Type B pancreatic cell (in vitro differentiated cells): ENCODE measurements around the gene SOX15. TPM values are rescaled to one million over a fixed set of nuclear protein-coding genes. Genes with fewer than 3 reads are reported as not detected.
"Not testable (repeated sequence)": the region's sequence is repeated elsewhere in the genome, so short reads cannot be mapped to it uniquely, and the experiment has no call there.

Experiments used
- DNase-seq: peaks from one replicate; pipeline ENCODE4 v3.0.0; 2021; ENCODE audit warnings: mixed read lengths; ENCODE audit not compliant: unreplicated experiment; ENCODE audit errors: extremely low spot score
- H3K27ac Mint-ChIP-seq: 2 replicates; pipeline ENCODE4 v1.8.0; 2021; ENCODE audit warnings: mild to moderate bottlenecking, mixed read lengths
- H3K27me3 Mint-ChIP-seq: 2 replicates; pipeline ENCODE4 v1.8.0; 2021; ENCODE audit warnings: mixed read lengths
- H3K36me3 Mint-ChIP-seq: 2 replicates; pipeline ENCODE4 v1.8.0; 2021; ENCODE audit warnings: mixed read lengths
- H3K4me1 Mint-ChIP-seq: one replicate; pipeline ENCODE4 v1.8.0; 2021; ENCODE audit warnings: mixed read lengths; ENCODE audit not compliant: unreplicated experiment
- H3K4me3 Mint-ChIP-seq: 2 replicates; pipeline ENCODE4 v1.8.0; 2021; ENCODE audit warnings: mild to moderate bottlenecking, mixed read lengths
- H3K9me3 Mint-ChIP-seq: 2 replicates; pipeline ENCODE4 v1.8.0; 2021; ENCODE audit warnings: mixed read lengths
- CTCF ChIP-seq: fragments of 200-600 bp; sonication (generic); conservative IDR thresholded peaks from 2 replicates; pipeline ENCODE4 v1.5.0; 2021; ENCODE audit warnings: antibody characterized with exemption, mild to moderate bottlenecking
- total RNA-seq: library from RNA; stranded (reverse); gene quantifications from 2 replicates; pipeline ENCODE4 v1.2.1, GENCODE V29; 2021; ENCODE audit warnings: low replicate concordance

The SOX15 gene
- total RNA-seq, 1 donor from 2014 or later, result 0.77 TPM

GRCh38 chr17:7631398-7632380, 41.8 kb upstream of the SOX15 start:
- TF ChIP-seq CTCF, result no peak
- no peaks in the 10 kb centered on the region for H3K27me3 Mint-ChIP-seq
- H3K9me3 Mint-ChIP-seq, result no peaks in the 10 kb centered on the region
- H3K27ac Mint-ChIP-seq, result no peak overlapping the region
- peaks cover 13% of the 10 kb centered on the region for H3K4me1 Mint-ChIP-seq
- no peaks in the 10 kb centered on the region for H3K36me3 Mint-ChIP-seq
- H3K4me3 Mint-ChIP-seq, result no peak overlapping the region
- DNase-seq, result no peak

DNA sequence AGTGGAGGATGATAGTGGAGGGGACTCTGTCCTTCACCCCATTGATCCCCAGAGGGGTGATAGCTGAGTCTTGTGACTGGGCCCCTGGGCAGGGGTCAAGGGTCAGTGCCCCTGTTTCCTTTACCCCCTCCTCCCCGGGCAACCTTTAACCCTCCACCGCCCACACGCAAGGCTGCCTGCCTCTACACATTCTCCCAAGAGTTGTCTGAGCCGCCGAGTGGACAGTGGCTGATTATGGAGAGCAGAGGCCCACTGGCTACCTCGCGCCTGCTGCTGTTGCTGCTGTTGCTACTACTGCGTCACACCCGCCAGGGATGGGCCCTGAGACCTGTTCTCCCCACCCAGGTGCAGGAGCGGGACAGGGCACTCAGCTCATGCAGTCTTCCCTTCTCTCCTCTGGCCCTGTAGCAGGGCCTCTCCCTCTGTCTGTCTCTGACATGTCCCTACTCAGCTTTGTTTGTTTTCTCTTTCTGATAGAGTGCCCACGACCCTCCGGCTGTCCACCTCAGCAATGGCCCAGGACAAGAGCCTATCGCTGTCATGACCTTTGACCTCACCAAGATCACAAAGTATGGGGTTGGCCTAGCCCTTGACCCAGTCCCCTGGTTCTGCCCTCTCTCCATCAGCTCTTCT, 40.2 kb upstream of the SOX15 start, which contains the start of gene SHBG:
Gene SHBG (plus strand): TSS at position 197 of the 633 bp plus-strand sequence. CDS start 38 bp downstream, at position 235.
- Mint-ChIP-seq H3K9me3 (no peaks in the 10 kb centered on the region), H3K27ac (peak within 1 kb of the TSS; percentile 82), H3K27me3 (no peaks in the 10 kb centered on the region), H3K4me3 (peak within 1 kb of the TSS; percentile 6), H3K36me3 (peaks cover 4% of the 10 kb centered on the region), H3K4me1 (peaks cover 5% of the 10 kb centered on the region)
- no peak for TF ChIP-seq CTCF
- no peak for DNase-seq

DNA sequence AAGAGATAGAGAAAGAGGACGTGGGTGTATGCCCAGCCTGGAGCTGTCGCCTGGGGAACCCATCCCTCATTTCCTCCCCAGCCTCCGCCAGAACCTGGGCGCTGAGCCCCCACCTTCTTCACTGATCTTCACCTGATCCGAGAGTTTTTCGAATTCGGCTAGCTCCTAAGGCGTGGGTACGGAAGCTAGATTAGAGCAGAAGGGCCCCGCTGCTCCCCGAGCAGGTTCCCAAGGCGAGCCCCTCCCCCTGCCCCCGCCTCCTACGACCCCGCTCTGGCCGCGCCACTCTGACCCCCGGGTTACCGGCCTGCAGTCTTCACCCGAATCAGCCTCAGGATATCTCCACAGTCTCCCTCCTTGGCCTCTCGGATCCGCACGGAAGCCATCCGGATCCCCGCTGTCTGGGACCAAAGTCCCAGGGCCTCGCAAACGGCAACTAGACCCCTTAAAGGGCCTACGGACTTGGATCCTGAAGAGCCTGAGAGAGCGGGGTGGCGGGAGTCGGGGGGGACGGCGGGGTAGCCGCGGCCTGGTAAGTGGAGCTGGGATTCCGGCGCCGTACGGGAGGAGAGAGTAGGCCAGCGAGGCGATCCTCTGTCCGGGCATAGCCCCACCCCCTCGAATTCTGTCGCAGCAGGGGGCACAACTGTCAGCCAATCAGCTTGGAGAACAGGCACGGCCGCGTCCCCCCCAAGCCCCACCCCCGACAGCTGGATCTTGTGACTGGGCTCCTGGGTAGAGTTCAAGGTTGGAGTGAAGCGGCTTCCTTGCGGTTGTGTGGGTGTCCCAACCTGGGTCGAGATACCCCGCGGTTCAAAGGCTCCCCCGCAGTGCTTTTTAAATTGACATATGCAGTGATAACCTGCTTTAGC, 37.6 kb upstream of the SOX15 start, which contains the start of gene SAT2:
Gene SAT2 (minus strand): TSS at position 572 of the 872 bp plus-strand sequence. CDS start 186 bp downstream, at position 386.
- Mint-ChIP-seq H3K4me3 (peak within 1 kb of the TSS; percentile 94), H3K27ac (peak within 1 kb of the TSS; percentile 92), H3K36me3 (peaks cover 4% of the 10 kb centered on the region), H3K27me3 (no peaks in the 10 kb centered on the region), H3K4me1 (peaks cover 5% of the 10 kb centered on the region), H3K9me3 (no peaks in the 10 kb centered on the region)
- peak; percentile 97 for DNase-seq
- no peak for TF ChIP-seq CTCF

DNA sequence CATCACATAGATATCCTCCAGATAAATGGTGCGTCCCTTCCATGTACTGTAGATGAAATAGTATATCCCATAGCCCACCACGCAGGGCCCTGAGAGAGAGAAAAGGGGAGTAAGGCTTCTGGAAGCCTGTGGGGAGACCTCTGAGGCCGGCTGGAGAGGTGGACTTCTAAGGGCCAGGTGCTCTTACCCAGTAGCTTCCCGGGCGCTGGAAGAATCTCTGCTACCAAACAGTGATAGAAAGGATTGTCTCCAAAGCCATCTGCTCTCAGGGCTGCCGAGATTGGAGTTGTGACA, 37.0 kb upstream of the SOX15 start:
- Mint-ChIP-seq H3K36me3 (peaks cover 4% of the 10 kb centered on the region), H3K4me1 (peaks cover 5% of the 10 kb centered on the region), H3K9me3 (no peaks in the 10 kb centered on the region), H3K27ac (peak overlapping the region; percentile 92), H3K27me3 (no peaks in the 10 kb centered on the region), H3K4me3 (peak overlapping the region; percentile 94)
- TF ChIP-seq CTCF, result no peak
- DNase-seq, result no peak

GRCh38 chr17:7626307-7626706, 36.4 kb upstream of the SOX15 start:
- no peaks in the 10 kb centered on the region for H3K9me3 Mint-ChIP-seq
- no peak for TF ChIP-seq CTCF
- no peaks in the 10 kb centered on the region for H3K27me3 Mint-ChIP-seq
- peak overlapping the region; percentile 94 for H3K4me3 Mint-ChIP-seq
- DNase-seq, result no peak
- H3K27ac Mint-ChIP-seq, result no peak overlapping the region
- peaks cover 5% of the 10 kb centered on the region for H3K4me1 Mint-ChIP-seq
- H3K36me3 Mint-ChIP-seq, result peaks cover 4% of the 10 kb centered on the region

- H3K9me3 Mint-ChIP-seq, H3K27me3 Mint-ChIP-seq: not testable (repeated sequence)
Measured at GRCh38 chr17:7625749-7626148, 35.9 kb upstream of the SOX15 start.

More at GRCh38 chr17:7625749-7626148, 35.9 kb upstream of the SOX15 start:
- H3K4me3 Mint-ChIP-seq, result peak overlapping the region; percentile 25
- not testable (repeated sequence) for DNase-seq, H3K4me1 Mint-ChIP-seq, H3K27ac Mint-ChIP-seq, H3K36me3 Mint-ChIP-seq
